ENCODE data around the gene RARA.

RARA gene

GRCh38 chr17:40347319-40348135 is 38.5 kb downstream of the RARA start:
- Histone ChIP-seq H3K4me1 (ENCODE audit: insufficient read depth, low read length) (peaks cover 54% of the 10 kb centered on the region), H3K9ac (ENCODE audit: low read depth, low read length) (peak overlapping the region; percentile 22; the same call in 1 of the 2 replicates), H3K9me3 (ENCODE audit: control insufficient read depth, insufficient read depth, low read length) (no peaks in the 10 kb centered on the region), H3K36me3 (ENCODE audit: insufficient read depth, low read length) (no peaks in the 10 kb centered on the region)

- H3K36me3 ChIP-seq (ENCODE audit: insufficient read depth, low read length): no peaks in the 10 kb centered on the region
- peaks cover 50% of the 10 kb centered on the region for H3K4me1 ChIP-seq (ENCODE audit: insufficient read depth, low read length)
- H3K9ac ChIP-seq (ENCODE audit: low read depth, low read length): peak overlapping the region; percentile 22; the same call in 1 of the 2 replicates
- no peaks in the 10 kb centered on the region for H3K9me3 ChIP-seq (ENCODE audit: control insufficient read depth, insufficient read depth, low read length)
Observed at GRCh38 chr17:40348136-40348504, 39.1 kb downstream of the RARA start.

- Histone ChIP-seq H3K4me1 (ENCODE audit: insufficient read depth, low read length) (peaks cover 45% of the 10 kb centered on the region), H3K9me3 (ENCODE audit: control insufficient read depth, insufficient read depth, low read length) (no peaks in the 10 kb centered on the region), H3K9ac (ENCODE audit: low read depth, low read length) (no peak overlapping the region), H3K36me3 (ENCODE audit: insufficient read depth, low read length) (no peaks in the 10 kb centered on the region)
Observed at GRCh38 chr17:40348562-40349476, 39.8 kb downstream of the RARA start.

GRCh38 chr17:40349477-40349894 is 40.5 kb downstream of the RARA start:
- no peaks in the 10 kb centered on the region for H3K9me3 ChIP-seq (ENCODE audit: control insufficient read depth, insufficient read depth, low read length)
- no peaks in the 10 kb centered on the region for H3K36me3 ChIP-seq (ENCODE audit: insufficient read depth, low read length)
- H3K4me1 ChIP-seq (ENCODE audit: insufficient read depth, low read length): peaks cover 38% of the 10 kb centered on the region
- H3K9ac ChIP-seq (ENCODE audit: low read depth, low read length): no peak overlapping the region

GRCh38 chr17:40349895-40350688 is 41.1 kb downstream of the RARA start:
- H3K36me3 ChIP-seq (ENCODE audit: insufficient read depth, low read length): no peaks in the 10 kb centered on the region
- peaks cover 38% of the 10 kb centered on the region for H3K4me1 ChIP-seq (ENCODE audit: insufficient read depth, low read length)
- no peak overlapping the region for H3K9ac ChIP-seq (ENCODE audit: low read depth, low read length)
- no peaks in the 10 kb centered on the region for H3K9me3 ChIP-seq (ENCODE audit: control insufficient read depth, insufficient read depth, low read length)

- peaks cover 37% of the 10 kb centered on the region for H3K4me1 ChIP-seq (ENCODE audit: insufficient read depth, low read length)
- H3K36me3 ChIP-seq (ENCODE audit: insufficient read depth, low read length): no peaks in the 10 kb centered on the region
- H3K9ac ChIP-seq (ENCODE audit: low read depth, low read length): no peak overlapping the region
Observed at GRCh38 chr17:40350689-40351358, 41.8 kb downstream of the RARA start.

GRCh38 chr17:40351359-40352236 is 42.6 kb downstream of the RARA start:
- H3K9ac ChIP-seq (ENCODE audit: low read depth, low read length): no peak overlapping the region
- peaks cover 31% of the 10 kb centered on the region for H3K4me1 ChIP-seq (ENCODE audit: insufficient read depth, low read length)
- H3K36me3 ChIP-seq (ENCODE audit: insufficient read depth, low read length): no peaks in the 10 kb centered on the region
- H3K9me3 ChIP-seq (ENCODE audit: control insufficient read depth, insufficient read depth, low read length): no peaks in the 10 kb centered on the region

More at GRCh38 chr17:40350689-40351358, 41.8 kb downstream of the RARA start:
- H3K9me3 ChIP-seq (ENCODE audit: control insufficient read depth, insufficient read depth, low read length): no peaks in the 10 kb centered on the region

GRCh38 chr17:40352237-40352778 is 43.3 kb downstream of the RARA start:
- H3K4me1 ChIP-seq (ENCODE audit: insufficient read depth, low read length): peaks cover 24% of the 10 kb centered on the region
- H3K9me3 ChIP-seq (ENCODE audit: control insufficient read depth, insufficient read depth, low read length): no peaks in the 10 kb centered on the region
- H3K9ac ChIP-seq (ENCODE audit: low read depth, low read length): no peak overlapping the region
- H3K36me3 ChIP-seq (ENCODE audit: insufficient read depth, low read length): no peaks in the 10 kb centered on the region

- Histone ChIP-seq H3K9ac (ENCODE audit: low read depth, low read length) (no peak overlapping the region), H3K9me3 (ENCODE audit: control insufficient read depth, insufficient read depth, low read length) (no peaks in the 10 kb centered on the region), H3K4me1 (ENCODE audit: insufficient read depth, low read length) (peaks cover 19% of the 10 kb centered on the region), H3K36me3 (ENCODE audit: insufficient read depth, low read length) (no peaks in the 10 kb centered on the region)
Observed at GRCh38 chr17:40352779-40353394, 43.9 kb downstream of the RARA start.

- Histone ChIP-seq H3K4me1 (ENCODE audit: insufficient read depth, low read length) (peaks cover 7% of the 10 kb centered on the region), H3K9me3 (ENCODE audit: control insufficient read depth, insufficient read depth, low read length) (no peaks in the 10 kb centered on the region), H3K9ac (ENCODE audit: low read depth, low read length) (no peak overlapping the region), H3K36me3 (ENCODE audit: insufficient read depth, low read length) (no peaks in the 10 kb centered on the region)
Observed at GRCh38 chr17:40354221-40355122, 45.5 kb downstream of the RARA start.

- no peaks in the 10 kb centered on the region for H3K9me3 ChIP-seq (ENCODE audit: control insufficient read depth, insufficient read depth, low read length)
- no peak overlapping the region for H3K9ac ChIP-seq (ENCODE audit: low read depth, low read length)
- H3K36me3 ChIP-seq (ENCODE audit: insufficient read depth, low read length): no peaks in the 10 kb centered on the region
- peaks cover 7% of the 10 kb centered on the region for H3K4me1 ChIP-seq (ENCODE audit: insufficient read depth, low read length)
Observed at GRCh38 chr17:40355123-40355803, 46.3 kb downstream of the RARA start.
